HG02678 (cell line): Measurements from ENCODE around the gene SEPTIN3.

Experiments
- ATAC-seq: cut with Tn5 transposase; IDR thresholded peaks from one replicate; pipeline ENCODE4 v1.9.1; 2021; ENCODE audit warnings: mild to moderate bottlenecking, moderate library complexity; ENCODE audit not compliant: unreplicated experiment

The SEPTIN3 gene

GRCh38 chr22:42007922-42008321 is 38.7 kb downstream of the SEPTIN3 start:
- no peak for ATAC-seq

- no peak for ATAC-seq
These were observed 41.5 kb downstream of the SEPTIN3 start for GRCh38 chr22:42010778-42011177.

GRCh38 chr22:42013385-42013784 is 44.1 kb downstream of the SEPTIN3 start:
- no peak for ATAC-seq

- ATAC-seq = no peak
These were observed 46.9 kb downstream of the SEPTIN3 start for GRCh38 chr22:42016111-42016510.

GRCh38 chr22:42018224-42018623 is 49.0 kb downstream of the SEPTIN3 start:
- no peak for ATAC-seq
